Adrenal gland (tissue), 12 donors: ENCODE measurements around the gene PHKA1. TPM values are rescaled to one million over a fixed set of nuclear protein-coding genes. Genes with fewer than 3 reads are reported as not detected.
"Not testable (repeated sequence)": the region's sequence is repeated elsewhere in the genome, so short reads cannot be mapped to it uniquely, and the experiment has no call there.

ENCODE experiments used
- DNase-seq, 7 donors: peaks; one replicate each; pipeline ENCODE4 v3.0.0-alpha.2; 2019 to 2020
- H3K27ac ChIP-seq, 5 donors: fragments of 200-600 bp; sonication (generic) in 4 of 5; 1 replicate in 3 of 5; 2 replicates in 2 of 5; pipeline versions ENCODE4 v1.5.1 to v1.8.0; 2016 to 2020; ENCODE audit warnings: mild to moderate bottlenecking in 1 of 5
- H3K27me3 ChIP-seq: fragments of 200-600 bp; 2 replicates; pipeline ENCODE4 v1.8.0; 2021
- H3K36me3 ChIP-seq, 2 donors: fragments of 200-600 bp; replicated peaks in 1 of 2; 1 replicate in 1 of 2; 2 replicates in 1 of 2; pipeline versions ENCODE4 v1.5.1 to v1.8.0; 2018 to 2022
- H3K4me1 ChIP-seq, 2 donors: fragments of 200-600 bp; replicated peaks in 1 of 2; 1 replicate in 1 of 2; 2 replicates in 1 of 2; pipeline versions ENCODE4 v1.5.1 to v1.8.0; 2018 to 2021
- H3K4me3 ChIP-seq, 4 donors: fragments of 200-600 bp; sonication (generic) in 3 of 4; one replicate each; pipeline ENCODE4 v1.5.1; 2016 to 2018
- H3K9me3 ChIP-seq, 3 donors: fragments of 200-600 bp; sonication (generic) in 1 of 3; replicated peaks in 1 of 3; 1 replicate in 2 of 3; 2 replicates in 1 of 3; pipeline versions ENCODE4 v1.5.1 to v1.8.0; 2016 to 2021
- CTCF ChIP-seq, 6 experiments: fragments of 450-650 bp in 4 of 6; fragments of 200-600 bp in 2 of 6; sonication (generic) in 1 of 6; IDR thresholded peaks; 1 replicate in 5 of 6; 2 replicates in 1 of 6; pipeline versions ENCODE4 v1.5.1 to v1.8.0; 2016 to 2021; ENCODE audit warnings: antibody characterized with exemption in 6 of 6, mild to moderate bottlenecking in 2 of 6, moderate library complexity in 1 of 6
- POLR2A ChIP-seq, 2 donors: fragments of 450-650 bp; IDR thresholded peaks; one replicate each; pipeline ENCODE4 v1.6.1; 2017; ENCODE audit warnings: antibody characterized with exemption in 2 of 2, mild to moderate bottlenecking in 2 of 2, moderate library complexity in 1 of 2
- WGBS, 4 donors: extraction: QIAGEN DNeasy Blood & Tissue Kit in 2 of 4; methylation state at CpG; one replicate each; pipeline versions ENCODE4 v1.1.5 to v1.1.7; 2013 to 2017; 5-methylcytosine and 5-hydroxymethylcytosine counted together
- intact Hi-C, 2 donors: fragments of 100-400 bp; cut with DNase I; formaldehyde crosslinking; loops; one replicate each; pipeline versions ENCODE4 v1.14.1 to v1.15.0; 2022 to 2023
- polyA plus RNA-seq, 3 donors: library from polyadenylated mRNA; stranded (reverse); fragments of 200-250 nt in 2 of 3; fragments of 350-450 nt in 1 of 3; fragmentation: Illumina TruSeq in 1 of 3; extraction: RNeasy Lipid Tissue Mini Kit (QIAGEN cat#74804) in 1 of 3; gene quantifications; one replicate each; pipeline ENCODE4 v1.2.3, GENCODE V29; 2013 to 2014
- total RNA-seq, 9 donors: library from RNA; depleted of rRNA in 4 of 9; stranded (reverse); fragments of >200 nt in 4 of 9; fragments of 120-200 nt in 1 of 9; fragmentation: NEBNext Ultra II Directional in 1 of 9; extraction: Animal tissue kit (Norgen Biotek cat#: 25700) in 1 of 9; gene quantifications; one replicate each; pipeline versions ENCODE4 v1.1.0 to v1.2.4, GENCODE V29; 2013 to 2023
- donor health status: healthy with polysubstance abuse.
- donor health status: Bipolar disorder and iron deficiency.
- donor health status: DM: yes; HTN: yes; CAD: no.
- donor health status: DM: no; HTN: no; CAD: no.
- donor health status: DM: no; HTN: no; CAD: no.
- donor health status: DM: yes; HTN: yes; CAD: no.

Gene PHKA1
- total and polyA plus RNA-seq, 12 donors, result 11.8 to 46.4 (median 32.5) TPM

- TF ChIP-seq CTCF (IDR thresholded peaks at IDR 0.05) (no peak), POLR2A (IDR thresholded peaks at IDR 0.05) (no peak)
- intact Hi-C loops, result no loop called here
- WGBS, 4 donors, result 8 to 43% (median 29%) methylated on average over 1 of the region's 1 CpG
- Histone ChIP-seq H3K36me3 (no peaks in the 10 kb centered on the region), H3K9me3 (no peaks in the 10 kb centered on the region), H3K27ac (no peak overlapping the region), H3K4me1 (no peaks in the 10 kb centered on the region), H3K4me3 (no peak overlapping the region), H3K27me3 (no peaks in the 10 kb centered on the region)
- no peak for DNase-seq
These were observed 29.1 kb downstream of the PHKA1 start for GRCh38 chrX:72685018-72685417.

GRCh38 chrX:72683631-72684030 is 30.5 kb downstream of the PHKA1 start:
- Histone ChIP-seq H3K36me3 (no peaks in the 10 kb centered on the region), H3K27ac (no peak overlapping the region), H3K27me3 (no peaks in the 10 kb centered on the region), H3K4me3 (no peak overlapping the region), H3K4me1 (no peaks in the 10 kb centered on the region), H3K9me3 (no peaks in the 10 kb centered on the region)
- 81 to 97% (median 88%) methylated on average over 1 of the region's 1 CpG for WGBS, 4 donors
- intact Hi-C loops, result no loop called here
- no peak for TF ChIP-seq CTCF (IDR thresholded peaks at IDR 0.05)
- DNase-seq, result no peak

- no peak for TF ChIP-seq CTCF (IDR thresholded peaks at IDR 0.05)
- no peak for TF ChIP-seq POLR2A (IDR thresholded peaks at IDR 0.05)
- whole genome bisulfite sequencing, 4 donors, result 84 to 99% (median 90%) methylated on average over 2 of the region's 2 CpGs
- Histone ChIP-seq H3K4me3 (no peak overlapping the region), H3K27ac (no peak overlapping the region), H3K4me1 (no peaks in the 10 kb centered on the region), H3K36me3 (no peaks in the 10 kb centered on the region), H3K27me3 (peaks cover 4% of the 10 kb centered on the region), H3K9me3 (no peaks in the 10 kb centered on the region)
- DNase-seq, result no peak
- intact Hi-C loops, result no loop called here
These were observed 37.6 kb downstream of the PHKA1 start for GRCh38 chrX:72676465-72676864.

- H3K27me3 ChIP-seq, DNase-seq, intact Hi-C loops, H3K4me3 ChIP-seq, H3K36me3 ChIP-seq, H3K27ac ChIP-seq, H3K9me3 ChIP-seq, H3K4me1 ChIP-seq: not testable (repeated sequence)
- WGBS, 4 donors, result 86 to 100% (median 94%) methylated on average over 1 of the region's 1 CpG
These were observed 40.2 kb downstream of the PHKA1 start for GRCh38 chrX:72673951-72674350.

- H3K27ac ChIP-seq, H3K36me3 ChIP-seq, intact Hi-C loops, H3K4me1 ChIP-seq, H3K27me3 ChIP-seq, H3K4me3 ChIP-seq, H3K9me3 ChIP-seq, DNase-seq: not testable (repeated sequence)
- WGBS, 4 donors, result 96 to 98% (median 97%) methylated on average over 4 to 5 of the region's 5 CpGs
These were observed 44.6 kb downstream of the PHKA1 start for GRCh38 chrX:72669508-72669907.
